Spleen (tissue), 7 donors: ENCODE data around the gene C6orf47.

Experiments
- CTCF ChIP-seq, 11 experiments: fragments of 200-600 bp in 7 of 11; fragments of 450-650 bp in 4 of 11; sonication (generic) in 4 of 11; IDR thresholded peaks in 8 of 11; conservative IDR thresholded peaks in 3 of 11; 1 replicate in 7 of 11; 2 replicates in 4 of 11; pipeline versions ENCODE4 v1.4.0 to v1.8.0; 2016 to 2021; ENCODE audit warnings: antibody characterized with exemption in 11 of 11, inconsistent platforms in 4 of 11, mild to moderate bottlenecking in 1 of 11
- POLR2A ChIP-seq, 3 donors: fragments of 450-650 bp; IDR thresholded peaks; one replicate each; pipeline ENCODE4 v1.5.1; 2017; ENCODE audit warnings: antibody characterized with exemption in 3 of 3, mild to moderate bottlenecking in 1 of 3
- donor health status: DM: no; HTN: no; CAD: no; lungs with moderate emphysema.
- donor health status: DM: no; HTN: no; CAD: no.
- donor health status: DM: no; HTN: no; CAD: no.

- TF ChIP-seq POLR2A (IDR thresholded peaks at IDR 0.05) (no peak), CTCF (IDR thresholded peaks at IDR 0.05 in 8 of 11, conservative IDR thresholded peaks at IDR 0.05 in 3 of 11) (peak in 3 of 11 experiments; percentile 5 to 42 (median 13))
Observed at GRCh38 chr6:31689249-31690110, 28.9 kb upstream of the C6orf47 start.
